Fibroblast of skin of right biceps (primary cell): ENCODE results near the gene CKLF.
"Not testable (repeated sequence)": the region's sequence is repeated elsewhere in the genome, so short reads cannot be mapped to it uniquely, and the experiment has no call there.

ENCODE experiments used
- DNase-seq: peaks from one replicate; pipeline ENCODE4 v3.0.0-alpha.2; 2013

The CKLF gene

GRCh38 chr16:66544016-66544757 lies 8.2 kb upstream of the CKLF start:
- no peak for DNase-seq

- no peak for DNase-seq
These were observed 5.0 kb upstream of the CKLF start for GRCh38 chr16:66547101-66547989.

DNA sequence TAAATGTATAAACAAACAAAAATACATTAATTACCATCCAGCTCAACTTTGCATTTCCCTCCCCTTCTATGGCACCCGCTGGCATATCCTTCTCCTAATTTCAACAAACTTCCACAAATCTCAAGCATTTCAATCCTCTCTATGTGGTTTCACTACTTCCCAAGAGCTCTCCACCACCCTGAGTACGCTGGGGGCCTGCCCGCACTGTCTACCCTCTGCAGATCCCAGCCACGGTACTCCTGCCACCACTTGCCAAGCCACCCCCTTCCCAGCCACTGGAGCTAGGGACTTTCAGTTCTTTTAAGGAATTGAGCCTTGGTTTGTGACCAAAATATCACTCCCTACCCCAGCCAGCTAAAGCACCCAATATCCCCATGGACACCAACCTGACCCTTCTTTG lies 4.3 kb upstream of the CKLF start:
- no peak for DNase-seq

- no peak for DNase-seq
These were observed 3.5 kb upstream of the CKLF start for GRCh38 chr16:66548868-66549267.

GRCh38 chr16:66549284-66550131 lies 2.9 kb upstream of the CKLF start, which contains the start of gene TK2:
TSS of gene TK2 (minus strand) at chr16:66550122. CDS start at chr16:66550061, 61 bp downstream.
- peak; percentile 77 for DNase-seq

- peak; percentile 44 for DNase-seq
These were observed 1.0 kb upstream of the CKLF start for GRCh38 chr16:66551348-66551759.

GRCh38 chr16:66551788-66552285 lies 539 bp upstream of the CKLF start:
- DNase-seq = no peak

GRCh38 chr16:66553223-66553622 lies 847 bp downstream of the CKLF start:
- no peak for DNase-seq

DNA sequence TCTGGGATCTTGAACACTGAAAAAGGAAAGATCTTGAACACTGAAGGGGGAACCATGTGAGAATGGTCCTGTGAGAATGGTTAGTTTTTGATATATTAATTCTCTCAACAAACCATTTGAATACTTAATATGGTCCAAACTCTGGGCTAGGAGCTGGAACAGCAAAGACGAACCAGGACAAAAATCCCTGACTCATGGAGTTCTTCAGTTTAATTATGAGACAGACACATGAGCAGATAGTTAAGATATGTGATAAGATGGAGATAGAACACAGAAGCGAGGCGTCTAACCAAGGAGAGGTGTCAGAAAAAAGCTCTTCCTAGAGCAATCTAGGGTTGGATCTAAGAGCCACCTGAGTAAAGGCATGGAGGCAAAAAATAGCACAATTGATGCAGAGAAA lies 1.6 kb downstream of the CKLF start:
- DNase-seq = no peak

- no peak for DNase-seq
These were observed 2.1 kb downstream of the CKLF start for GRCh38 chr16:66554495-66554894.

- no peak for DNase-seq
These were observed 7.7 kb downstream of the CKLF start for GRCh38 chr16:66560107-66560506.

DNA sequence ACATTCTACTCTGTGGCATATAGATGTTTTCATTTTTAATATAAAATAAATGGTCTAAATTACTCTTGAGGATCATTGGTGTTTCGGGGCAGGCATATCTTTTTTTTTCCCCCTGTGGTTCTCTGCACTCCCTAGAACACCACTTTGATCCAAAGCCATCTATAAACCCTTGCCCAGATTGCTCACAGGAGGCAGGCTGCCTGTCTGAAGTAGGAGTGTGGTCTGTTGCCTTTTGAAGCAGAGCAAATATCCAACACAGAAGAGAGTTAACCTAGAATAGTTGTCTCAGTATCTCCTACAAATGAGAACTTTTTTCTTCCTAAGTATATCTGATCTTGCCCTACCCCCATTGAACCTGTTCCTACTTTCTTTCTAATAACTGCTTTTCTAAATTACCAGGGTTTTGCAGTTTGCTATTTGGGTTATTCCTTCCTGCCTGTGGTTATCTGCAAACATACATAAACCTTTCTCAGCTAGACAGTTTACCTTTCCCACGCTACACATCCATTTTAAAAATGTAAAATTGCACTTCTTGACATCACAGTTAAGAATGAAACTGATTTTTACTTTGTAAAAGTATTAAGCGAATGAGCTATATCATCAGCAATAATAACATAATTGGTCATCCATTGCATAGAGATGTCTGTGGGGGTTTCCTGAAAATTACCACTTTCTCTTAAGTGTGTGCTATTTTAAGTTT lies 9.2 kb downstream of the CKLF start:
- no peak for DNase-seq

GRCh38 chr16:66562409-66562808 lies 10.0 kb downstream of the CKLF start:
- DNase-seq = no peak

DNA sequence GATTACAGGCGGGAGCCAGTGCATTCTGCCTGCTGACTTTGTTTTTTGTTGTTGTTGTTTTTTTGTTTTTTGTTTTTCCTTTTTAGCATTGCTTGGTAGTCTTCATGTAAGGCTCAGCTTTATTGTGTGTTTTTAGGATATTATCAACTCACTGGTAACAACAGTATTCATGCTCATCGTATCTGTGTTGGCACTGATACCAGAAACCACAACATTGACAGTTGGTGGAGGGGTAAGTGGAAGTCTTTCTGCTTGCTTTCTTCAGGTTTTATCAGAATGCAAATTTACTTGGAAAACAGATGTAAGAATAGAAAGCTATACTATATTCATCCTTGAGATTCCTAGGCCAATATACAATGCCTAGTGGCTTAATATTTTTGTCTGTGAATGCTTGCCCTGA lies 10.6 kb downstream of the CKLF start:
- no peak for DNase-seq

DNA sequence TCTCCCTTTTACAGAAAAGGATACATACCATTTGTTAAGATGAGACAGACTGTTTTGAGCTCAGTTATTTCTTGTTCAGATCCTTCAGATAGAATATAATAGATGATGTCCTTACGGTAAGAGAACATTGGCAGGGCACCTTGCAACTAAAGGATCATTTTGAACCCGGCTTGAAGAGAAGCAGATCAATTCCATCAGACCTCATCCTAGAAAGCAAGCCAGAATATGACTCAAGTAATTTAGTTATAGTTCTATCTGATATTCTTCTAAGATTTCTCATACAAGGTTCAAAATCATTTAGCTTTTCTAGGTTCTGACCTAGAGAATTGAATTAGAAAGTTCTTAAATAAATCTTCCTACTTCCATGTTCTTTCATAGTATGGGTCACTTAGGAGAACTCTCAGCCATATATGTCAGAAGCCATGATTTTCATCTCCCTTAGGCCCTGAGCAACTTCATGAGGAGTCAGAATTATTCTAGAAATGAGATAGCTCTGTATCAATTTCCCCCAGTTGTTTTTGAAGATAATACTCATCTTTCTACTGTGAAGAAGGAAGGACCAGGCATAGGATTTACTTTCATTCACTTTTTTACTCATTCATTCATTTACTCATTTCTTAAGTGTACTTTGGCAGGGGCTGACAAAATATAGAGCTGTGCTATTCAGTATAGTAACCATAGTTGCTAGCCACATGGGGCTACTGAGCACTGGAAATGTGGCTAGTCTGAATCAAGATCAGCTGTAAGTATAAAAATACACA lies 11.4 kb downstream of the CKLF start:
- DNase-seq = no peak

GRCh38 chr16:66566051-66566901 lies 13.9 kb downstream of the CKLF start, which contains the start of gene CMTM1:
TSS of gene CMTM1 (plus strand) at chr16:66566439. CDS start at chr16:66566514, 75 bp downstream.
- DNase-seq = no peak

DNA sequence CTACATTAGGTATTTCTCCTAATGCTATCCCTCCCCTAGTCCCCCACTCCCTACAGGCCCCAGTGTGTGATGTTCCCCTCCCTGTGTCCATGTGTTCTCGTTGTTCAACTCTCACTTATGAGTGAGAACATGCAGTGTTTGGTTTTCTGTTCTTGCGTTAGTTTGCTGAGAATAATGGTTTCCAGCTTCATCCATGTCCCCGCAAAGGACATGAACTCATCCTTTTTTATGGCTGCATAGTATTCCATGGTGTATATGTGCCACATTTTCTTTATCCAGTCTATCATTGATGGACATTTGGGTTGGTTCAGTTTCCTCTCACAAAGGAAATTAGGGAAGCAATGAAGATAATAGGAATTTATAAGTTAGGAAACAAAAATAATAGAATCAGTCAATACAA lies 14.9 kb downstream of the CKLF start:
- not testable (repeated sequence) for DNase-seq

GRCh38 chr16:66568355-66568754 lies 16.0 kb downstream of the CKLF start:
- peak; percentile 46 for DNase-seq

- DNase-seq = peak; percentile 51
These were observed 16.8 kb downstream of the CKLF start for GRCh38 chr16:66569131-66569530.

DNA sequence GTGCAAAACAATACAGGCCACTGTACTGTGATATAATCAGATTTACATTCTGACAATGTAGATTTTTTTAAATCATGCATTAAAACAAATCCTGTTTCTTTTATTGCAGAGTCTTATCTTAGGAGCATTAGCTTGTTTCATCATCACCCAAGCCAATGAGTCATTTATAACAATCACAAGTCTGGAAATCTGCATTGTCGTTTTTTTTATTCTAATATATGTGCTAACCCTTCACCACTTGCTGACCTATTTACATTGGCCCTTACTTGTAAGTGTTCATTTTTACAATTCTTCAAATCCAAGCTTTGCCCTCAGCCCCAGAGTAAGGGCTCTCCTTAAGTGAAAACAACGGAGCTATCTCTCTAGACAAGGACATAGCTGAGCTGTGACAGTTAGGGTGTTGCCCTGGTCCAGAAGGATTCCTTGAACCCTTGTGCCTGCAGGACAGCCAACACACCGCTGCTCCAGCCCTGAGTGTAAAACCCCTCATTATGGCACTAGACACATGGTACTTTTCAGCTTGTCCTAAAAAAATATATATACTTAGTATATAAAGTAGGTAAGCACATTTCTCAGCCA lies 17.5 kb downstream of the CKLF start:
- DNase-seq = peak; percentile 54
